HCT116 (cell line): ENCODE results near the gene TSEN34.
"Not testable (repeated sequence)": the region's sequence is repeated elsewhere in the genome, so short reads cannot be mapped to it uniquely, and the experiment has no call there.

ENCODE experiments used
- CTCF ChIP-seq, 3 experiments: fragments of 200-600 bp in 1 of 3; sonication (generic) in 1 of 3; IDR thresholded peaks in 2 of 3; conservative IDR thresholded peaks in 1 of 3; 2 replicates each; pipeline ENCODE4 v1.5.1; 2012 to 2017; ENCODE audit warnings: low read depth in 2 of 3, low read length in 2 of 3, antibody characterized with exemption in 1 of 3, borderline replicate concordance in 1 of 3, control low read depth in 1 of 3, mild to moderate bottlenecking in 1 of 3, mixed read lengths in 1 of 3, mixed run types in 1 of 3, moderate library complexity in 1 of 3; ENCODE audit not compliant: insufficient read depth in 1 of 3
- EGR1 ChIP-seq: IDR thresholded peaks from 2 replicates; pipeline ENCODE4 v1.6.1; 2012; ENCODE audit warnings: low read depth
- EZH2 ChIP-seq: fragments of 200-600 bp; sonication (generic); IDR thresholded peaks from 2 replicates; pipeline ENCODE4 v1.6.1; 2017; ENCODE audit warnings: antibody characterized with exemption, mixed run types
- MAX ChIP-seq: IDR thresholded peaks from 2 replicates; pipeline ENCODE4 v1.6.1; 2012
- POLR2A ChIP-seq: IDR thresholded peaks from 2 replicates; pipeline ENCODE4 v1.7.0; 2011; ENCODE audit warnings: borderline replicate concordance; ENCODE audit not compliant: insufficient read depth, insufficient read length; ENCODE audit errors: extremely low read depth
- POLR2AphosphoS5 ChIP-seq: IDR thresholded peaks from 2 replicates; pipeline ENCODE4 v1.6.1; 2011; ENCODE audit warnings: mild to moderate bottlenecking, low read depth, low read length, moderate library complexity
- RAD21 ChIP-seq: IDR thresholded peaks from 2 replicates; pipeline ENCODE4 v1.6.1; 2012; ENCODE audit warnings: low read depth, mild to moderate bottlenecking
- REST ChIP-seq: IDR thresholded peaks from 2 replicates; pipeline ENCODE4 v1.6.1; 2012; ENCODE audit warnings: low read depth
- ZNF274 ChIP-seq: fragments of 200-500 bp; sonication (Bioruptor generic); IDR thresholded peaks from 2 replicates; pipeline ENCODE4 v1.6.1; 2014; ENCODE audit warnings: mild to moderate bottlenecking, low read depth, low read length, inconsistent platforms

GRCh38 chr19:54221947-54222346, 30.8 kb downstream of the TSEN34 start:
- not testable (repeated sequence) for TF ChIP-seq EGR1; MAX; CTCF (IDR thresholded peaks at IDR 0.05 in 2 of 3, conservative IDR thresholded peaks at IDR 0.05 in 1 of 3; ENCODE audit: borderline replicate concordance in 1 of 3, insufficient read depth in 1 of 3, low read depth in 2 of 3, low read length in 2 of 3); ZNF274; POLR2A; RAD21; REST; EZH2; POLR2AphosphoS5
